Measurements from ENCODE around the gene TM9SF4. TPM values are rescaled to one million over a fixed set of nuclear protein-coding genes. Genes with fewer than 3 reads are reported as not detected.

The TM9SF4 gene
- total RNA-seq, 1 donor from 2014 or later, result 106 TPM

DNA sequence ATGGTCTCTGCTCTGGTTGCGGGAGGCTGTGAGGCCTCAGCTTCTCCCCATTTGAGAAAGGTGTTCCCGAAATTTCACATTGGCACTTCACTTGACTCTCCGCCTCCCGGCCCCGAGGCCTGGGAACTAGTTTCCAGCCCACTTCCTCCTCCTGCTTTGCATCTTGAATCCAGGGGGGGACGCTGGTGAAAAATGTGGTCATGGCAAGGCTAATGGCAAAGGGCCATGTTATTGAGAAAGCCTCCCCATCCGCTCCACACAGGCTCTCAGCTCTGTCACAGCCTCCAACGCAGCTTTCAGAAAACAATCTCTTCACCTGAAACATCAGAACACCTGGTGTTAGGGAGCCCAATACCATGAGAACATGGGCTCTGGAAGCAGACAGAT lies 92.5 kb downstream of the TM9SF4 start:
- H3K4me3 Mint-ChIP-seq (ENCODE audit: unreplicated experiment), result no peak overlapping the region
- peaks cover 40% of the 10 kb centered on the region for H3K4me1 Mint-ChIP-seq (ENCODE audit: low read depth, unreplicated experiment)
- TF ChIP-seq, protein P1, sequence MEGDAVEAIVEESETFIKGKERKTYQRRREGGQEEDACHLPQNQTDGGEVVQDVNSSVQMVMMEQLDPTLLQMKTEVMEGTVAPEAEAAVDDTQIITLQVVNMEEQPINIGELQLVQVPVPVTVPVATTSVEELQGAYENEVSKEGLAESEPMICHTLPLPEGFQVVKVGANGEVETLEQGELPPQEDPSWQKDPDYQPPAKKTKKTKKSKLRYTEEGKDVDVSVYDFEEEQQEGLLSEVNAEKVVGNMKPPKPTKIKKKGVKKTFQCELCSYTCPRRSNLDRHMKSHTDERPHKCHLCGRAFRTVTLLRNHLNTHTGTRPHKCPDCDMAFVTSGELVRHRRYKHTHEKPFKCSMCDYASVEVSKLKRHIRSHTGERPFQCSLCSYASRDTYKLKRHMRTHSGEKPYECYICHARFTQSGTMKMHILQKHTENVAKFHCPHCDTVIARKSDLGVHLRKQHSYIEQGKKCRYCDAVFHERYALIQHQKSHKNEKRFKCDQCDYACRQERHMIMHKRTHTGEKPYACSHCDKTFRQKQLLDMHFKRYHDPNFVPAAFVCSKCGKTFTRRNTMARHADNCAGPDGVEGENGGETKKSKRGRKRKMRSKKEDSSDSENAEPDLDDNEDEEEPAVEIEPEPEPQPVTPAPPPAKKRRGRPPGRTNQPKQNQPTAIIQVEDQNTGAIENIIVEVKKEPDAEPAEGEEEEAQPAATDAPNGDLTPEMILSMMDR (IDR thresholded peaks at IDR 0.05; ENCODE audit: partially characterized antibody, unreplicated experiment), result no peak
- H3K27ac Mint-ChIP-seq (ENCODE audit: unreplicated experiment), result no peak overlapping the region
- H3K36me3 Mint-ChIP-seq (ENCODE audit: unreplicated experiment), result no peaks in the 10 kb centered on the region
- peaks cover 4% of the 10 kb centered on the region for H3K27me3 Mint-ChIP-seq (ENCODE audit: unreplicated experiment)
- no peak for DNase-seq
- H3K9me3 Mint-ChIP-seq (ENCODE audit: unreplicated experiment), result peaks cover 4% of the 10 kb centered on the region

DNA sequence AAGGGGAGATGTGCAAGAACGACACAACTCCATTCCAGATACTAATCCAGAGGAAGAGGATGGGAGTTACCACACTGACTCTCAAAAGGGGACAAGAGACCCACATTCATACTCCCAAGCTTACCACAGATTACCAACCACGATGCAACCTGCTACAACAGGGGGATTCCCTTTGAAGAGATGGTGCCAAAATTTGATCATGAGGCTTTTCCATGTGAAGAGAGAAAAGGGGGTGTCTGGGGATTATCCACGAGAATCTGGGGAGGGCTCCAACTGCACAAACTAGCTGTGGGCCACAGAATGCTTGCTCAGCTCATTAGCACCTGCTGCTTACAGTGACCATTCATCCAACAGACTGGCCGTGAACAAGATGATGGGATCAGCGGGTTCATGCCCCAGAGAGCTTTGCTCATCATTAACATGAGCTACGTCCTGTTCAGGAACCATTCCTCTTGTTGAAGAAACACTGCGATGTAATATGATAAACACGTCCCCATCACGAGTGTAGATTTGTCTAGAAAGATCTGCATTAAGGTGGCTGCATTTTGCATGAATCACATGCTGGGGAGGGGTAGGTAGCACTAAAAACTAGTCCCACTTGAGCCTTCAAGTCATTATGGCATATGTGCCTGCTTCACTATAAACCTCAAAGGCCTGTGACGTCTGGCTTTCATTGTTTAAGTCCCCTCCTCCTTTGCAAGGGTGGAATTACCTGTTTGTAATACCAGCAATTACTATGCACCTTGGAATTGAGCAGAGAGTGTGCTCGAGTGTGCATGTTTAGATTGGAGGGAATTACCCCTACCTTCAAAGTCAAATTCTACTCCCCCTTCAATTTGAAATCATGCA lies 94.1 kb downstream of the TM9SF4 start:
- H3K27ac Mint-ChIP-seq (ENCODE audit: unreplicated experiment), result peak overlapping the region; percentile 12
- peaks cover 44% of the 10 kb centered on the region for H3K4me1 Mint-ChIP-seq (ENCODE audit: low read depth, unreplicated experiment)

DNA sequence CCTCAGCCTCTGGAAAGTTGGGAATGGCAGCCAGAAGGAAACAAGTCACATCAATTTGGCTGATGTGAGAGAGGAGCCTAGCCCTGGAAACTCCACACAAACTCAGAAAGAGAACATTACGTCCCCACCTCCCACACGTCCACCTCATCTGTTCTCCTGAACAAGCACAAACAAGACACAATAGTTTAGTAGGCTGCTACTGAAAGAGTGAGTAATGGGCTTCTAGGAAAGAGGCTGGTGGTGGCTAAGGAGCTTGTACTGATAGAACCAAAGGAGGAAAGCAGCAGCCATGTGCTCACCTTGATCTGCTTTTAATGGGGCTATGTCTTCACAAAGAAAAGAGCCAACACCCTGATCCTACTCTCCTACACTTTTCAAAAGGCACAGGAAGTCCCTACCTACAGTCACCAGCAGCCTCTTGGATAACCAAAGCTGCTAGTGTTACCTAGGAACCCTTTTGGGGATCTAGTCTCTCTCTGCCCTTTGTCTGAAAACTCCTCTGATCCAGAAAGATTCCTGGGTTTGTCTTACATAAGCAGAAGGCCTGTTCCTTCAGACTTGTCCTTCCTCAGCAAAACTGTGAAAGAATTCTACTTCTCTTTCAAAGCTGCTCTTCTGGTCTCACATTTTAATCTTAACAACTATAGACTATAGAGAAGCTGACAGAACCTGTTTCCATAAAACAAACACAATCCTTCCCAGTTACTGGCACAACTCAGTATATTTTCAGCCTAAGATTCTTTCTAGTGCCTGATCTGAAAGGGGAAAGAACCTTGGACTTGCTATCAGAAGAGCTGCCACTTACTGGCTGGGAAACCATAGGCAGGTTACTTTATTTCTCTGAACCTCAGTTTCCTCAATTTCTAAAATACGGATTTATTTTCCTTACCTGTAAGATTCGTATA lies 94.9 kb downstream of the TM9SF4 start:
- TF ChIP-seq, protein P1 (IDR thresholded peaks at IDR 0.05; ENCODE audit: partially characterized antibody, unreplicated experiment), result no peak
- H3K36me3 Mint-ChIP-seq (ENCODE audit: unreplicated experiment), result no peaks in the 10 kb centered on the region
- H3K9me3 Mint-ChIP-seq (ENCODE audit: unreplicated experiment), result peaks cover 14% of the 10 kb centered on the region
- H3K4me1 Mint-ChIP-seq (ENCODE audit: low read depth, unreplicated experiment), result peaks cover 50% of the 10 kb centered on the region
- H3K27me3 Mint-ChIP-seq (ENCODE audit: unreplicated experiment), result peaks cover 6% of the 10 kb centered on the region
- H3K4me3 Mint-ChIP-seq (ENCODE audit: unreplicated experiment), result peak overlapping the region; percentile 27
- DNase-seq, result no peak
- H3K27ac Mint-ChIP-seq (ENCODE audit: unreplicated experiment), result peak overlapping the region; percentile 12

More for the DNA sequence above, 94.1 kb downstream of the TM9SF4 start:
- Mint-ChIP-seq H3K27me3 (ENCODE audit: unreplicated experiment) (peaks cover 5% of the 10 kb centered on the region), H3K9me3 (ENCODE audit: unreplicated experiment) (peaks cover 9% of the 10 kb centered on the region), H3K4me3 (ENCODE audit: unreplicated experiment) (peak overlapping the region; percentile 27), H3K36me3 (ENCODE audit: unreplicated experiment) (no peaks in the 10 kb centered on the region)
- TF ChIP-seq, protein P1 (IDR thresholded peaks at IDR 0.05; ENCODE audit: partially characterized antibody, unreplicated experiment), result no peak
- DNase-seq, result no peak

DNA sequence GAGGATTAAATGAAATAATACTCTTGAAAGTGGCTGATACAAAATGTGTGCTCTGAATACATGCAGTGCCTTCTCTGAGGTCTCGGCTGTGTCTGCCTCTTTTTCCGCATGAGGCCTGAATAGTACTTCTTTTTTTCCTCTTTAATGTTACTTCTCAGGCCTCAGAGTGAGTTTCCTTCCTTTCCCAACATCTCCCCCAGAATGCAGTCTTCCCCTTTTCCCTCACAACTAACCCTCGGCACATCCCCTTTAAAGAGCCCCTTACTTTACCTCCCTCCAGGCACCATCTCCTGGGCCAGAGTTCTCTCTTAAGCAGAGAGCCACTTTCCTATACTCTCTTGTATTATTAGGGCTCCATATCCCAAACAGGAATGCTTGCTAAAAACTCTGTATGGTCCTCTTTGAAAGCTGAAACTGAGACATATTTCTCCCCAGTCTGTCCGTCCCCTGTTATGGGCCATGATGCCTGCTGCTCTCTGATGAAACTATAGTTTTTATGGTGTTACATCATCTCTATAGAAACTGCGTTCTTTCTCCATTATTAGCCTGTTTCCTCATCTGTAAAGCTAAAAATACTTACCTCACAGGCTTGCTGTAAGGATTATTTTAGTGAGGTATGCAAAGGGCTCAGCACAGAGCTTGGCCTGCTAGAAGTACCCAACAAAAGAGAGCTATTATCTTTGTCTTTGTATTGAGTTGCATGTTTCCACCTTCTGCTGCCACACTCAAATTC lies 95.8 kb downstream of the TM9SF4 start:
- Mint-ChIP-seq H3K27ac (ENCODE audit: unreplicated experiment) (peak overlapping the region; percentile 1), H3K36me3 (ENCODE audit: unreplicated experiment) (no peaks in the 10 kb centered on the region), H3K4me3 (ENCODE audit: unreplicated experiment) (peak overlapping the region; percentile 98), H3K4me1 (ENCODE audit: low read depth, unreplicated experiment) (peaks cover 51% of the 10 kb centered on the region), H3K9me3 (ENCODE audit: unreplicated experiment) (peaks cover 16% of the 10 kb centered on the region), H3K27me3 (ENCODE audit: unreplicated experiment) (peaks cover 6% of the 10 kb centered on the region)
- TF ChIP-seq, protein P1 (IDR thresholded peaks at IDR 0.05; ENCODE audit: partially characterized antibody, unreplicated experiment), result no peak
- DNase-seq, result no peak

Data from glutamatergic neuron (in vitro differentiated cells).